PC-3 (cell line): ENCODE results near the gene FOXL1. TPM values are rescaled to one million over a fixed set of nuclear protein-coding genes. Genes with fewer than 3 reads are reported as not detected.

ENCODE experiments used
- ATAC-seq: fragments of 200-7000 bp; cut with Tn5 transposase; 2 replicates; pipeline ENCODE4 v1.9.1; 2020; ENCODE audit warnings: mild to moderate bottlenecking, moderate library complexity
- BruUV-seq: library from RNA; stranded (reverse); fragments of 400-500 nt; replicated peaks from 2 replicates; lab custom pipeline; 2021; lab: Mats Ljungman, UMichigan
- CTCF ChIA-PET: fragments of 300-600 bp; sonication (Branson Sonifier 250); formaldehyde crosslinking; loops from one replicate; lab custom pipeline; 2022; ENCODE audit warnings: antibody characterized with exemption; lab: Charles Lee
- POLR2A ChIA-PET: fragments of 300-600 bp; sonication (Branson Sonifier 250); formaldehyde crosslinking; loops from one replicate; lab custom pipeline; 2022; ENCODE audit warnings: antibody characterized with exemption; ENCODE audit not compliant: unreplicated experiment; lab: Charles Lee
- DNase-seq: peaks from one replicate; pipeline ENCODE4 v3.0.0-alpha.2; 2015
- H2AFZ ChIP-seq: fragments of 300-600 bp; sonication (generic); 2 replicates; pipeline ENCODE4 v1.6.0; 2016; ENCODE audit warnings: antibody characterized with exemption, low read length
- H3F3A ChIP-seq: fragments of 300-600 bp; sonication (generic); one replicate; pipeline ENCODE4 v1.6.0; 2017; ENCODE audit warnings: antibody characterized with exemption, low read length, control low read depth, mild to moderate bottlenecking; ENCODE audit not compliant: unreplicated experiment
- H3K27ac ChIP-seq: fragments of 300-600 bp; sonication (generic); 2 replicates; pipeline ENCODE4 v1.5.1; 2016; ENCODE audit warnings: mild to moderate bottlenecking, low read length
- H3K27me3 ChIP-seq: fragments of 300-600 bp; sonication (generic); 2 replicates; pipeline ENCODE4 v1.6.1; 2016; ENCODE audit warnings: low read length, mixed read lengths
- H3K36me3 ChIP-seq: fragments of 300-600 bp; sonication (generic); 2 replicates; pipeline ENCODE4 v1.6.1; 2016; ENCODE audit warnings: low read depth, mixed run types, low read length, mixed read lengths
- H3K4me1 ChIP-seq: fragments of 300-600 bp; sonication (generic); 2 replicates; pipeline ENCODE4 v1.5.1; 2016; ENCODE audit warnings: low read length; ENCODE audit not compliant: insufficient read depth
- H3K4me2 ChIP-seq: fragments of 300-600 bp; sonication (generic); 2 replicates; pipeline ENCODE4 v1.6.0; 2016; ENCODE audit warnings: low read length
- H3K4me3 ChIP-seq: fragments of 300-600 bp; sonication (generic); 2 replicates; pipeline ENCODE4 v1.5.1; 2016; ENCODE audit warnings: mild to moderate bottlenecking, low read length, mixed read lengths
- H3K79me2 ChIP-seq: fragments of 300-600 bp; sonication (generic); 2 replicates; pipeline ENCODE4 v1.6.1; 2017; ENCODE audit warnings: low read length, mixed read lengths
- H3K9ac ChIP-seq: fragments of 300-600 bp; sonication (generic); 2 replicates; pipeline ENCODE4 v1.6.0; 2016; ENCODE audit warnings: mild to moderate bottlenecking, low read length
- H3K9me2 ChIP-seq: fragments of 300-600 bp; sonication (generic); replicated peaks from 2 replicates; pipeline ENCODE4 v1.6.1; 2016; ENCODE audit warnings: mixed run types, low read length, mixed read lengths
- H3K9me3 ChIP-seq: fragments of 300-600 bp; sonication (generic); 2 replicates; pipeline ENCODE4 v1.6.1; 2016; ENCODE audit warnings: low read length, mixed read lengths
- H4K20me1 ChIP-seq: fragments of 300-600 bp; sonication (generic); 2 replicates; pipeline ENCODE4 v1.6.1; 2016; ENCODE audit warnings: low read length, mixed read lengths
- EZH2 ChIP-seq: fragments of 300-600 bp; sonication (generic); IDR thresholded peaks from one replicate; pipeline ENCODE4 v1.6.1; 2017; ENCODE audit warnings: antibody characterized with exemption, mild to moderate bottlenecking, low read length; ENCODE audit not compliant: unreplicated experiment
- EZH2phosphoT487 ChIP-seq: fragments of 300-600 bp; sonication (generic); IDR thresholded peaks from 2 replicates; pipeline ENCODE4 v1.6.1; 2018; ENCODE audit warnings: mild to moderate bottlenecking, antibody characterized with exemption, low read length, borderline replicate concordance
- intact Hi-C: fragments of 100-400 bp; cut with micrococcal nuclease; formaldehyde crosslinking; loops from 2 replicates; pipeline ENCODE4 v1.9.0; 2023
- total RNA-seq: library from RNA; depleted of rRNA; stranded (reverse); fragments of >200 nt; gene quantifications from 2 replicates; pipeline ENCODE4 v1.2.3, GENCODE V29; 2014
- TF ChIP-seq, protein P1 (sequence below): fragments of 300-600 bp; sonication (generic); conservative IDR thresholded peaks from 2 replicates; pipeline ENCODE4 v1.5.1; 2017; ENCODE audit warnings: antibody characterized with exemption, low read depth, mild to moderate bottlenecking, low read length

Gene FOXL1
- total RNA-seq, 1 experiment from 2014 or later, result 8.1 TPM

- Histone ChIP-seq H3K4me2 (no peak overlapping the region), H3K4me3 (no peak overlapping the region)
- no peak for ATAC-seq
Observed at GRCh38 chr16:86618431-86619238, 40.3 kb downstream of the FOXL1 start.

DNA sequence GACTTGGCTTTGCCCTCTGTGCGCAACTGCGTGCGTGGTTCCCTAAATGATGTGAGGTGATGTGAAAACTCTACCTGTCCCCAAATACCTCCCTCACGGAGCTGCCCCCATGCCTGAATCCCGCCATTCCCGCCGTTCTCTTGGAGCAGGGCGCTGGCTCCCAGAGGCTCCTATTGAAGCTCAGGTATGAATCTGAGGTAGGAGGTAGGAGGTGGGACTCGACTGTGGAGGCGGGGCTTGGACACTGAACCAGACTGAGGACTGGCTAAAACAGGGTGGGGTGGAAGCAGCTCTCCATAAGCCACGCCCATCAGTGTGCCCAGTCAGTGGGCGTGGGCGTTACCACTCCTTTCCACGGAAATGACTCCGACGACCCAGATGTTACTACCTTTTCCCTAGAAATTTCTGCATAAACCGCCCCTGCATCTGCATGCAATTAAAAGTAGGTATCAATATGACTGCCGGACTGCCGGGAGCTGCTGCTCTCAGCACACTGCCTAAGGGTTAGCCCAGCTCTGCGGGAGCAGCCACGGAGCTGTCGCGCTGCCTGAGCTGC lies 41.0 kb downstream of the FOXL1 start:
- no peak overlapping the region for H2AFZ ChIP-seq
- H3K79me2 ChIP-seq, result no peaks in the 10 kb centered on the region
- H3K9me3 ChIP-seq, result no peaks in the 10 kb centered on the region
- ChIA-PET CTCF (no interaction called here), POLR2A (no interaction called here)
- no peak overlapping the region for H3K27ac ChIP-seq
- no peak for DNase-seq
- no peak overlapping the region for H3K9ac ChIP-seq
- H3K4me3 ChIP-seq, result no peak overlapping the region
- H4K20me1 ChIP-seq, result no peaks in the 10 kb centered on the region
- no peak for TF ChIP-seq EZH2phosphoT487
- TF ChIP-seq, protein P1, sequence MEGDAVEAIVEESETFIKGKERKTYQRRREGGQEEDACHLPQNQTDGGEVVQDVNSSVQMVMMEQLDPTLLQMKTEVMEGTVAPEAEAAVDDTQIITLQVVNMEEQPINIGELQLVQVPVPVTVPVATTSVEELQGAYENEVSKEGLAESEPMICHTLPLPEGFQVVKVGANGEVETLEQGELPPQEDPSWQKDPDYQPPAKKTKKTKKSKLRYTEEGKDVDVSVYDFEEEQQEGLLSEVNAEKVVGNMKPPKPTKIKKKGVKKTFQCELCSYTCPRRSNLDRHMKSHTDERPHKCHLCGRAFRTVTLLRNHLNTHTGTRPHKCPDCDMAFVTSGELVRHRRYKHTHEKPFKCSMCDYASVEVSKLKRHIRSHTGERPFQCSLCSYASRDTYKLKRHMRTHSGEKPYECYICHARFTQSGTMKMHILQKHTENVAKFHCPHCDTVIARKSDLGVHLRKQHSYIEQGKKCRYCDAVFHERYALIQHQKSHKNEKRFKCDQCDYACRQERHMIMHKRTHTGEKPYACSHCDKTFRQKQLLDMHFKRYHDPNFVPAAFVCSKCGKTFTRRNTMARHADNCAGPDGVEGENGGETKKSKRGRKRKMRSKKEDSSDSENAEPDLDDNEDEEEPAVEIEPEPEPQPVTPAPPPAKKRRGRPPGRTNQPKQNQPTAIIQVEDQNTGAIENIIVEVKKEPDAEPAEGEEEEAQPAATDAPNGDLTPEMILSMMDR, result no peak
- no peak for TF ChIP-seq EZH2
- no peaks in the 10 kb centered on the region for H3K9me2 ChIP-seq
- no TSS peak for BruUV-seq
- ATAC-seq, result no peak
- H3F3A ChIP-seq, result no peaks in the 10 kb centered on the region
- H3K4me1 ChIP-seq, result no peaks in the 10 kb centered on the region
- no peaks in the 10 kb centered on the region for H3K36me3 ChIP-seq
- intact Hi-C loops, result no loop called here
- H3K27me3 ChIP-seq, result no peaks in the 10 kb centered on the region
- no peak overlapping the region for H3K4me2 ChIP-seq

More at GRCh38 chr16:86618431-86619238, 40.3 kb downstream of the FOXL1 start:
- DNase-seq, result no peak
- no peak overlapping the region for H2AFZ ChIP-seq
- ChIA-PET CTCF (no interaction called here), POLR2A (no interaction called here)
- no peaks in the 10 kb centered on the region for H3K27me3 ChIP-seq
- no peaks in the 10 kb centered on the region for H3K9me3 ChIP-seq
- H3K27ac ChIP-seq, result no peak overlapping the region
- no peaks in the 10 kb centered on the region for H3K79me2 ChIP-seq
- no peaks in the 10 kb centered on the region for H3F3A ChIP-seq
- no peak for TF ChIP-seq EZH2
- TF ChIP-seq, protein P1, result no peak
- no peak for TF ChIP-seq EZH2phosphoT487
- no TSS peak for BruUV-seq
- H3K4me1 ChIP-seq, result no peaks in the 10 kb centered on the region
- no peak overlapping the region for H3K9ac ChIP-seq
- H4K20me1 ChIP-seq, result no peaks in the 10 kb centered on the region
- H3K36me3 ChIP-seq, result no peaks in the 10 kb centered on the region
- intact Hi-C loops, result no loop called here
- H3K9me2 ChIP-seq, result no peaks in the 10 kb centered on the region

GRCh38 chr16:86620184-86620583 lies 41.8 kb downstream of the FOXL1 start:
- H3K79me2 ChIP-seq, result no peaks in the 10 kb centered on the region
- H3F3A ChIP-seq, result no peaks in the 10 kb centered on the region
- intact Hi-C loops, result no loop called here
- H3K9ac ChIP-seq, result no peak overlapping the region
- H3K27me3 ChIP-seq, result no peaks in the 10 kb centered on the region
- ChIA-PET CTCF (no interaction called here), POLR2A (no interaction called here)
- H3K4me2 ChIP-seq, result no peak overlapping the region
- no peaks in the 10 kb centered on the region for H3K4me1 ChIP-seq
- H3K9me3 ChIP-seq, result no peaks in the 10 kb centered on the region
- H2AFZ ChIP-seq, result no peak overlapping the region
- H4K20me1 ChIP-seq, result no peaks in the 10 kb centered on the region
- DNase-seq, result no peak
- no peaks in the 10 kb centered on the region for H3K9me2 ChIP-seq
- H3K27ac ChIP-seq, result no peak overlapping the region
- no peaks in the 10 kb centered on the region for H3K36me3 ChIP-seq
- no peak overlapping the region for H3K4me3 ChIP-seq
- ATAC-seq, result no peak
- BruUV-seq, result no TSS peak
- TF ChIP-seq, protein P1, result no peak
- TF ChIP-seq EZH2phosphoT487 (no peak), EZH2 (no peak)
